T1000 (cell line): ENCODE measurements around the gene C14orf119.

Experiments used
- DNase-seq: peaks from one replicate; lab custom pipeline; 2025; ENCODE audit warnings: mixed read lengths; lab: John Stamatoyannopoulos, UW

The C14orf119 gene

DNA sequence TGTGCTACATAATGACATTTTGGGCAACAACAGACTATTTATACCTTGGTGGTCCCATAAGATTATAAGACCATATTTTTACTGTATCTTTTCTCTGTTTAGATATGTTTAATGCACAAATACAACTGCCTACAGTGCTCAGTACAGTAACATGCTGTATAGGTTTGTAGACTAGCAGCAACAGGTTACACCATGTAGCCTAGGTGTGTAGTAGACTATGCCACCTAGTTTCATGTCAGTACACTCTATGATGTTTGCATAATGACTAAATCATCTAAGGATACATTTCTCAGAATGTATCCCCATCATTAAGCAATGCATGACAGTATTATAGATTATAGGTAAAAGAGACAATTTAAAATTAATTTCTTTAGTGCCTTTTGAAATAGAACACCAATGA lies 54.4 kb downstream of the C14orf119 start:
- no peak for DNase-seq
